LoVo (cell line): Measurements from ENCODE around the gene PDE6B.

Source experiments
- DNase-seq: peaks from one replicate; pipeline ENCODE4 v3.0.0-alpha.2; 2016; ENCODE audit warnings: low spot score

PDE6B gene

DNA sequence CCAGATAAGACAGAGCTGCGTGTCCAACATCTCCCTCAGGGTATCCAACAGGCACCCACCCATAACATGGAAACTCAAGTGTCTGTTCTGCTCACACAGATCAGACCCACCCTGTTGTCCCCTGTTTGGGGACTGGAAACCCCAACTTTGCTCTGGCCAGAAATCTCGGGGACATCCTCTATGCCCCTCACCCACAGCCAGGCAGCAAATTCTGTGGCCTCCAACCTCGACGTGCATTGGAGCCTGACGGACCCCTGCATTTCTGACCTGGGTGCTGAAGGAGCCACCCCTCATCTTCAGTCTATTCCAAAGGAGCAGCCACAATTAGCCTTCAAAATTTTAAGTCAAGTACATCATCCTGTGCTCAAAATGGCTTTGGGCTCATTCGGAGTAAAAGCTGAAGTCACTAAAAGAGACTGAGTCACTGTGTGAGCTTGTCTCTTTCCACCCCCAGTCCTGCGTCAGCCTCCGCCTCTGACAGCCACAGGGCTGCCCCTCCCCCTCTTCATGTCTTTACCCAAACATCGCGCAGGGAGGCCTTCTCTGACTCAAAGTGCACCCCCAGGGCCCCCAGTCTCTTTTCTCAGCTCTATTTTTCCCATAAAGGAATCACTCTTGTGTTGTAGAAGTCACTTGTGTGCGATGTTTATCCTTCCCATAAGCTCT is 24.4 kb upstream of the PDE6B start:
- no peak for DNase-seq

DNA sequence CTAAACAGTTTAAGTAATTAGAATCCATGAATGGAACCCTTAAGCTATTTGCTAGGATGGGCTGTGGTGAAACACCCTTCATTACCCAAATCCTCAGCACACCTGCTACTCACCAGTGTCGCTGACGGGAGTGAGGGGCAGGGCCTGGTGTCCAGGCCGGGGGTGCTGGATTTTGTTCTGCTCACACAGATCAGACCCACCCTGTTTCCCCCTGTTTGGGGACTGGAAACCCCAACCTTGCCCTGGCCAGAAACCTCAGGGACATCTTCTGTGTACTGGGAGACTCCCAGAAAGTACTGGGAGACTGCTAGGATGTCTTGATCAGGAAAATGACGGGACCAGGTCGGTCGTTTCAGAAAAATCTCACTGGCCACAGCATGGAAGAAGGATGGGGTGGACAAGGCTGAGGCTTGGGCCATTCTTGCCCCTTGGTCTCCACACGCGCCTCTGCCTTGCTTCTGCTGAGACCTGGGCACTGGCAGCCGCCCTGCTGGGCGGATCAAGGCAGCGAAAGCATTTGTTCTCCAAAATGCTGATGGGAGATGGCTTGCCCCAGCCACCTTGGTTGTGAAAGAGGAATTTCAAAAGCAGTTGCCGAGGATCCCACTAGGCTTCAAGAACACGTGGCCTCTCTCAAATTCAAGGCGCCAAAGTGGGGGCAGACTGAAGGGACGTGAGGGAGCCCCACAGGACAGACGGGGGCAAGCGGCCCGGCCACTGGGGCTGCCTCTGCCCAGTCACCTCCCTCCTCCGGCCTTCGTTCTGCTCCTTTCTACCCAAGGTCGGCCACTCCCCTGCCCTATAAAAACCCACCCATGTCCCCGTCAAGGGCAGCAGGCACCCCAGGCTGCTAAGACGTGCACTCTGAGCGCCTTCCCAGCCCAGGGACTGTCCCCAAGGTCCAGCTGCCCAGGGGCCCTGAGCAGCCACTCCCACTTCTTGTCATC is 23.5 kb upstream of the PDE6B start:
- DNase-seq, result no peak

DNA sequence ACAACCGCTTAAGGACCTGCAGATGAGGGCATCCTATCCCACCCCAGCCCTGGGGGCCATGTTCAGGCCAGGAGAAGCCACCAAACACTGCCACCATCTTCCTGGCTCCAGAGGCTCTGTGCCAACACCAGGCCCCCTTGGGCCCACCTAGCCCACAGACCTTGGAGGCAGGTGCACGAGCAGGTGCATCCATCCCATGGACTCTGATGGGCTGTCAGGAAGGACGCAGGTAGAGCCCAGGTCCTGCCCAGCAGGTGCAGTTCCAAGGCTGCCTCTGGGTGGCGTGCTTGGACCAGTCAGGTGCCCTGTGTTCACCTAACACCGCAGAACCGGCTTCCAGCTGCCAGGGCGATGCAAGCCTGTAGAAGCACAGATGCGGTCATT is 22.8 kb upstream of the PDE6B start:
- peak; percentile 35 for DNase-seq

DNA sequence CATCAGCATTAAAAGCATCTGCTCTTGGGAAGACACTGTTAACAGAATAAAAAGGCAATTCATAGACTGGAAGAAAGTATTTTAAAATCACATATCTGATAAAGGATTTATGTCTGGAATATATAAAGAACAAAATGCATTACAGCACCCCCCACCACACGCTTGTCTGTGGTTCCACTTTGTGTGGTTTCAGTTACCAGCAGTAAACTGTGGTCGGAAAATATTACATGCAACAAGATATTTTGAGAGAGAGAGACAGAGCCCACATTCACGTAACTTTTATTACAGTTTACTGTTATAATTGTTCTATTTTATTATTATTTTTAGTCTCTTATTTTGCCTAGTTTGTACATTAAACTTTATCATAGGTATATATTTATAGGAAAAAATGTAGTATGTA is 21.2 kb upstream of the PDE6B start:
- no peak for DNase-seq

DNA sequence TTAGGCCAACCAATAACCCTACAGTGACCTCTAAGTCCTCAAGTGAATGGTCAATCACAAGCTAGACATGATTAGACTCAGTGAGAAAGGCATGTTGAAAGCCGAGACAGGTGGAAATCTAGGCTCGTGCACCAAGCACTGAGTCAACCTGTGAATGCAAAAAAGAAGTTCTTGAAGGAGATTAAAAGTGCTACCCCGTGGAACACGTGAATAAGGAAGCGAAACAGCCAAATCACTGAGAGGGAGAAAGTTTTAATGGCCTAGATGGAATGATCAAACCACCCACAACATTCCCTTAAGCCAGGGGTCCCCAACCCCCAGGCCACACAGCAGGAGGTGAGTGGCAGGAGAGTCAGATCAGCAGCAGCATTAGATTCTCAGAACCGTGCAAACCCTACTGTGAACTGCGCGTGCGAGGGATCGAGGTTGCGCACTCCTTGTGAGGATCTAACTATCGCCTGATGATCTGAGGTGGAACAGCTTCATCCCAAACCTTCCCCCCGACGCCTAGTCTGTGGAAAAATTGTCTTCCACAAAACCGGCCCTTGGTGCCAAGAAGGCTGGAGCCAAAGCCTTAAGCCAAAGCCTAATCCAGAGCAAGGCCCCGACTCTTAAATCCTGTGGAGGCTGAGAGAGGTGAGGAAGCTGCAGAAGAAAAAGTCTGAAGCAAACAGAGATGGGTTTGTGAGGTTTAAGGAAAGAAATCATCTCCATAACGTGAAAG is 19.5 kb upstream of the PDE6B start:
- DNase-seq, result no peak

DNA sequence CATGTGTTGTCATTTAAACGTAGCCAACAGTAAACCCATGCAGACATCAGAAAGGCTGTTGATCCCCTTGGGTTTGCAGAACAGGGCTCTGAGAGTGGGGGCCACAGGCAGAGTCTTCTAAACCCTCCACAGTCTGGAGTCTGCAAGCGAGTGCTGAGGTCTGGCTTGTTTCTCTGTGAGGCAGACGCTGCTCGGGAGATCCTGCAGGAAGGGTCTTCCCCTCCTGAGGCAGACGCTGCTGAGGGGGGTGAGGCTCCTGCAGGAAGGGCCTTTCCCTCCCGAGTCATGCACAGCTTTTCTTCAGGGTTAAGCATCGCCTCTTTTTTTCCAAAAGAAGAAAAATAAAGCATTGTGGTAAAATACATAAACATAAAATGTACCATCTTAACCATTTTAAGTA is 17.1 kb upstream of the PDE6B start:
- DNase-seq, result no peak

DNA sequence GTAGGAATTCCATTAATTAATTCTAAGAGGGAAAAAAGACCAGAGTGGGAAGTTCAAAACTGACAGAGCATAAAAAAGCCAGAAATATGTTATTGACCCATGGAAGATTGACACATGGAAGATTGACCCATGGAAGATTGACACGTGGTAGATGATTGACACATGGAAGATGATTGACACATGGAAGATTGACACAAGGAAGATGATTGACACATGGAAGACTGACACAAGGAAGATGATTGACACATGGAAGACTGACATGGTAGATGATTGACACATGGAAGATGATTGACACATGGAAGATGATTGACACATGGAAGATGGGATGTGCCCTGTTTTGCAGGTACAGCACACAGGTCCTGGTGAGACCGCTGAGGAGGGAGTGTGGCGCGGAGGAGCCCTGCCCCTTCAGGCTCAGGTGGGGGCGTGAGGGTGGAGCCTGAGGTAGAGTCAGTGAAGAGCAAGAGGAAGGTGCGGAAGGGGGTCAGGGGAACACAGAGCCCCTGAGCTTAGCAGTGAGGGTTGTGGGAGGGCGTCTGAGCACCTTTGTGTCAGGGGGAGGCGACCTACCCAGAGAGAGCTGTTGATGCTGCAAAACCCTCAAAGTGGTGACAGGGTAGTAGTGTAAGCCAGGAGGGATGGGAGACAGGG is 15.8 kb upstream of the PDE6B start:
- DNase-seq, result no peak

DNA sequence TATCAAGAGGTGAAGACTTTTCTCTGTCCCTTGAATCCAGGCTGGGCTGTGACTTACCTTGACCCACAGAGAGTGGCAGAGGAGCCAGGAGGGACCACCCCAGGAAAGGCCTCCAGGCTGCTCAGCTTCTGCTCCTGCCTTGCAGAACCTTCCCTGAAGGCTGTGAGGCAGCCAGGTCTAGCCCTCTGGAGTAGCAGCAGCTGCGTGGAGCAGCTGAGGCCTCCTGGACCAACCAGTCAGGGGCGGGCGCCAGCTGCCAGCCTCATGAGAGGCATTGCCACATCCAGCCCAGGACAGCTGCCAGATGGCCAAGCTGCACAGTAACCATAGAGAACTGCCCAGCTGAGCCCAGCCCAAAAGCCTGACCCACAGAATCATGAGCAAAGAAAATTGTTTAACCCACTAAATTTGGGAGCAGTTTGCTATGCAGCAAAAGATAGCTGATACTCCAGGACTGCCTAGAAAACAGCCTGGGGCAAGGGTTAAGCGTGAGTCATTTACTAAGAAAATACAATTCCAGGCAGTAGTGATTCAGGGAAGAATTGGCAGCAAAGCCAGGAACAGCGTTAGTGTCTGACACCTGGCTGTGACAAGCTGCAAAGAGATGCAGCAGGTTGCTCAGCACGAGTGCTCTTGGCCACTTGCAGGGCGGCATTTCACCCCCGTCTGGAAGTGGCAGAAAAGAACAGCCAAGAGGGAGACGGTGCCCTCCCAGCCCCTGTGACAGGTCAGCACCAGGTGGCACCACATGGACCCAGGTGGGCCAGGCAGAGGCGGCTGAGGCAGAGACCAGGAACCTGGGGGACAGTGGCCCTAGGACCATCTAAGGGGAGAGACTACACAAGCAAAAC is 14.7 kb upstream of the PDE6B start:
- DNase-seq, result peak; percentile 40

DNA sequence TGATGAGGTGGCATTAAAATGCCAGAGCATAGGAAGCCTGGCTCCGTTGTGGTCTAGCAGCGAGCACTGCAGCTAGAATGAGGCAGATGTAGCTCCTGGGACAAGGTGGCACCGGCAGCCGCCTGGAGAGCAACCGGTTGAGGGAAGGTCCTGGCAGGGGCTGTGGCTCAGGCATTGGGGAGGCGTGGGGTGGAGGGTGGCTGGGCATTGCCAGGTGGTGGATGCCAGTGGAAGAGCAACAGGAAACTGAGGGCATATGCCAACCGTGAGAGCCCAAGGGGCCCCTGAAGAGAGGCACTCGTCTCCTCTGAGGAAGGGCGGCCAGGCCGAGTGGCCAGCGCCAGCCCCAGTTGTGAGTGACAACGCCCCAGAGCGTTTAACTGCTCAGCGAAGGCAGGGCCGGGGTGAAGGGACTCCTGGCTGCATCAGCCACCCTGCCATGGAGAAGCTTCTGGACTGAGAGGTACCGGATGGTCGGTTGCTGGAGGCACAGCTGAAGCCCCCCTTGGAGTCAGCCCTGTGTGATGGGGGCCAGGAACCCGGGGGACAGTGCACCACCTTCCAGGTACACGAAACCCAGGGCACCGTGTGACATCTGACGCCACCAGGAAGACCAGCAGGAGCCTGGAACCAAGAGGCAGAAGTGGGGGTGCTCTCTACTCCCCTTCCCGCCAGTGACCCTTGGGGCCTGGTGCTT is 13.2 kb upstream of the PDE6B start:
- DNase-seq, result no peak

DNA sequence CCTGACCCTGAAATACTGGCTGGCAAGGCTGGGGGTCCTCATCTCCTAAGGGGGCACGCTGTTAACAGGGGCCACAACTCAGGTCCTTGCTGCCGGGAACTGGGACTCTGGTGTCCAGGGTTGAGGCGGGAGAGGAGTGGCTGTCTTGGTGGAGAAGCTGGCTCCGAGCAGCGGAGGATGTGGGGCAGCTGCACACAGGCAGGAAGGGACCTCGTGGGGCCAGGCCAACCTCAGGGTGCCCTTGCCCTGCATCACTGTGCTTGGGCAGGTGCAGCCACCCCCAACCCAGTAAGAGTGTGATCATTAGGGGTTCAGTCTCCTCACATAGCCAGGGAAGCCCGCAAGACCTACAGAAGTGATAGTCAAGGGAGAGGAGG is 12.6 kb upstream of the PDE6B start:
- DNase-seq, result no peak

DNA sequence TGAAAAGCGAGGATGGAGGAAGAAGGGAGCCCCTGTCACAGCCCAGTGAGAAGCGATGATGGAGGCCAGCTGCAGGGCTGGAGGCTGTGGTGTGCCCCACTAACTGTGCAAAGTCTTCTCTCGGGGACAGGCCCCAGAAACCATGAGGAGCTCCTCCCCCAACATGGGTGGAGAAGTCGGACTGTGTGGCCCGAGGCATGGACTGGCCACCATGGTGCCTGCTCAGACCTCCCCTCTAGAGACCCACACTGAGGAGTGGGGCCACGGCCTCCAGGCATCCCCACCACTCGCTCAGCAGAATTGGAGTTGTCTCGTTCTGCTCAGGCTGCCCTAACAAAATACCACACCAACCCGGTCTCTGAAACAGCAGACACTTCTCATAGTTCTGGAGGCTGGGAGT is 12.2 kb upstream of the PDE6B start:
- no peak for DNase-seq

DNA sequence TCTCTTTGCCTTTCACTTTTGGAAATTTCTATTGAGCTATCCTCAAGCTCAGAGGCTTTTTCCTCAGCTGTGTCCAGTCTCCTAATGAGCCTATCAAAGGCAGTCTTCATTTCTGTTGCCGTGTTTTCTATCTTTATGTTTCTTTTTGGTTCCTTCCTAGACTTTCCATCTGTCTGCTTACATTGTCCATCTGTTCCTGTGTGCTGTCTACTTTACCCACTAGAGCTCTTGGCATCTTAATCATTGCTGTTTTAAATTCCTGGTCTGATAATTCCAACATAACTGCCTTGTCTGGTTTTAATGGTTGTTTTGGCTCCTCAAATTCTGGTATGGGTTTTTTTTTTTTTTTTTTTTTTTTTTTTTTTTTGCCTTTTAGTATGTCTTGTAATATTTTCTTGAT is 9.3 kb upstream of the PDE6B start:
- no peak for DNase-seq

DNA sequence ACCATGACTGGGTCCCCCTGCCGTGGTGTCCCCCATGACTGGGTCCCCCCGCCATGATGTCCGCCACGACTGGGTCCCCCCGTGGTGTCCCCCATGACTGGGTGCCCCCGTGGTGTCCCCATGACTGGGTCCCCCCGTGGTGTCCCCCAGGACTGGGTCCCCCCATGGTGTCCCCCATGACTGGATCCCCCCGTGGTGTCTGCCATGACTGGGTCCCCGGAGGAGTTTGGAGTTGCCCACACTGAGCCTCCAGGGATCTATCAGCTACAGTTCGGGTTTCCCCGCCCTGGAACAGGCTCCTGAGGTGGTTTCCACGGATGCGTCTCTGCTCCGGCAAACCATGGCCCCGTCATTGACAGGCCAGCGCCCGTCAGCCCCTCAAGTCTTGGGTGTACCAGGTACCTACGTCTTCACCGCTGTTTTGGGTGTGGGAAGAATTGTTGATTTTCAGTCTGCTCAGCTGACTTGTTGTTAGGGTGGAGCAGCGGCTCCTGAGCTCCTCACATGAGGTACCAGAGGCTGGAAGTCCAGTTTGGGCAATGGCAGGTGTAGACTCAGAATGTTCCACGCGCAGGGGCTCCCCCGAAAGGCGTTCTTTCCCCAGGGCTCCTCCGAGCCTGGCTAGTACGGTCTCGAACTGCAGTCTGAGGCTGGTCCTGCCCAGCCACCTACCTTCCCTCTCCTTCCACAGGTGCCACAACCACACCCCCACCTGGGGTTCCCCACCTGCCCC is 8.3 kb upstream of the PDE6B start:
- DNase-seq, result no peak

DNA sequence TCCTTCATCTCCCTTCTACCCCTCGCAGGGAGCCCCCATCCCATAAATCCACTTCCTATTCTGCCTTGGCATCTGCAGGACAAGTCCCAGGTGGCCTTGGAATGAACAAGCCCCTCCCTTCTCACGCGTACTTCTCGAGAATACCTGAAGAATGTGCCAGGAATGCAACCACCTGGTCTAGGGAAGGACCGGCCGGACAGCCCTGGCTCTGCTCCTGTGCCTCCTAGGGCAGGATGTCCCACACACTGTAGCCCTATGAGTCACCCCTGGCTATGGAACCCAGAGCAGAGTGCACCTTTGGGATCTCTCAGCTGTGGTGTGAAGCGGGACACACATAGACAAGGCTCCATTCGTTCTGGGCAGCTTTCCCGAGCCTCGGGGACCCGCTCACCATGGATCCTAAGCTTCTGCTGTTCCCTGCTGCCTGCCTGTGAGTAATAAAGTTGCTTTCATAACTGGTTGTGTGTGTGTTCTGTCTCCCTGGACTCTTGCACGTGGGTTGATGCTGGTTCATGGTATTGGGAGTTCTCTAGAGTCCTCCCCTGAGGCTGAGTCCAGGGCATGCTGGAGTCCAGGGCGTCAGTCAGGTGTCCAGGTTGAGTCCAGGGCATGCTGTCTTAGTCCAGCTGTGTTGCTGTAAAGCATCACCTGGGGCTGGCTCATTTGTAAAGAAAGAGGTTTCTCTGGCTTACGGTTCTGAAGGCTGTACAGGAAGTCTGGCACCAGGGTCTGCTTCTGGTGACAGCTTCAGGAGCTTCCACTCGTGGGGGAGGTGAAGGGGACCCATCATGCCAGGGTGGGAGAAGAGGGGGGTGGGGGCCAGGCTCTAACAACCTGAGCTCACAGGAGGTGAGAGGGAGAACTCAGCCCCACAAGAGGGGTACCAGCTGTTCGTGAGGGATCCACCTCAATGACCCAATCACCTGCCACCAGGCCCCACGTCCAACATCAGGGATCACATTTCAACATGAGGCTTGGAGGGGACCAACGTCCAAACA is 7.4 kb upstream of the PDE6B start:
- peak; percentile 41 for DNase-seq

DNA sequence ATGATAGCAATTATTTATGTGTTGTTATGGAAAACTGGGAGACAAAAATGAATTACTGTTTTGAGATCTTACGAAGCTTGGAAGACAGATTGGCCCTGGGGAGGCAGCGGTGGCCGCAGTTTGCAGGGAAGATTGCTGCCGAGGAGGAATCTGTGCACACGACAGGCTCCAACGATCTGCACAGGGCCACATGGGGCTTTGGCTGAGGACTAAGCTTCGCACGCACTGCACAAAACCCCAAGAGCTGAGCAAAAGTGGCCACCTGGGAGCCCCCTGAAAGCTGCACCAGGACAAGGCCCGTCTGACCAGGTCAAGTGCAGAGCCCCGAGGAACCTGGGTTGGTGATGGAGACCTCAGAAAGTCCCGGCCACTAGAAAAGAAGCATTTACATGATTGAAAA is 5.2 kb upstream of the PDE6B start:
- no peak for DNase-seq

DNA sequence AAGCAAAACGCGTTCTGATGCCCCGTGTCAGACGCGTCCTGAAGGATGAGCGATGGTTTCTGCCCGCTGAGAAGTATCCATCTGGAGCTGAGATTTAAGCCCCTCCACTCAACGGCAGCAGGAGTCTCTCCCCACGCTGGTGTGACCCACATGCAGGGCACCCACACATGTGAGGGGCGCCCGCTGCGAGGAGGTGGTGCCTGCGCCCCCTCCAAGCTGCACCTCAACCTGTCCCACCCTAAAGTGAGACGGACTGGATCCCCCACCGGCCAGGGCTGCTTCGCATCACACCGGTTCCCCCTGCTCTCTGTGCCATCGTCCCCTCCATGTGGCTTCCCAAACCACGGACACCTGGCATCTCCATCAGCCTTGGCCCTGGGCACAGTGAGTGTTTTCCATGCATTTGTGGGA is 4.5 kb upstream of the PDE6B start:
- no peak for DNase-seq

DNA sequence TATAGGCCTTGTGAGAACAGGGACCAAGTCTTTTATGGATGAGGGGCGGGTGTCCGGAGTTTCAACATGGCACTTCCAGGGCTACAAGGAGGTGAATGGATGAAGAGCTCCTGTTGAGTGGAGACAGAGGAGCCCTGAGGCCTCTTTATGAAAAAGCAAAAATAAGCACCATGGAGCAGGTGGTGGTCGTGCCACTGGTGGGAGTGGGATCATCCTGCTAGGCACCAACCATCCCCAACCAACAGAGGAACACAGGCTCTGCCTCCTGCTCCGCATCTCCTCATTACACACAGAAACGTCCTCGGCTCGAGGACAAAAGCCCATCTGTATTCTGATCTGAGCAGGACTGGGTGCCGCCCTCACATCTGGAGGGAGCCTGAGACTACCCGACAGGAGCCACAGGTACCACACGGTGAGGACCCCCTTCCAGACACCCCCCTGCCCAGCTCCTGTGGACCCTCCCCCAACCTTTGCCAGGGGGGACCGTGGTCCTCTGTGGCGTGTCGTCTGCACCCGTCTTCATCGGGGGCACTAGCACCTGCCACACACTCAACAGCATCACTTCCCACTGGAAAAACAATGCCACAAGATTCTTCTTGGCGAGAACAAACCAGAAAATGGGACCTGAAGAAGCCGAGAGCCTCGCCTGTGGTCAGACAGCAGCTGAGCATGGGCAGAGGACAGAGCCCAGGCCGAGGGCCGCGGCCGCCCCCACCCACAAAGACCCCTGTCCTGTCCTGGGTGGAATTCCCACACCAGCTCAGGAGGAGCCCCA is 3.9 kb upstream of the PDE6B start:
- DNase-seq, result no peak
